A549 (cell line): ENCODE measurements around the gene GPATCH8. TPM values are rescaled to one million over a fixed set of nuclear protein-coding genes. Genes with fewer than 3 reads are reported as not detected.

Source experiments
- ATAC-seq, 2 experiments: fragments of 200-7000 bp in 1 of 2; fragments of >200 bp in 1 of 2; cut with Nextera tagmentation in 1 of 2; cut with Tn5 transposase in 1 of 2; 3 replicates each; pipeline versions ENCODE4 v1.8.0 to v1.9.1; 2018 to 2020; ENCODE audit warnings: mild to moderate bottlenecking in 1 of 2, moderate library complexity in 1 of 2
- CTCF ChIA-PET: fragments of 300-600 bp; sonication (Branson Sonifier 250); formaldehyde crosslinking; extraction: SDS; loops from one replicate; lab custom pipeline; 2021; ENCODE audit warnings: antibody characterized with exemption, inconsistent platforms; lab: Yijun Ruan, JAX
- POLR2A ChIA-PET: fragments of 350-600 bp; formaldehyde crosslinking; extraction: SDS; loops from one replicate; lab custom pipeline; 2021; ENCODE audit warnings: antibody characterized with exemption, inconsistent platforms; lab: Yijun Ruan, JAX
- DNase-seq, 2 experiments: peaks; one replicate each; pipeline versions ENCODE4 v3.0.0 to v3.0.0-alpha.2; 2011 to 2016; ENCODE audit warnings: low read depth in 1 of 2, low spot score in 1 of 2
- FAIRE-seq: peaks from 2 replicates; lab custom pipeline; 2011; peaks lifted over from hg19 to GRCh38; lab: Jason Lieb, UNC
- H3K27ac ChIP-seq, 2 experiments: fragments of >200 bp; sonication (Bioruptor Twin); formaldehyde crosslinking; 3 replicates each; pipeline ENCODE4 v1.5.1; 2016 to 2017
- H3K4me1 ChIP-seq: fragments of >200 bp; sonication (Bioruptor Twin); formaldehyde crosslinking; 3 replicates; pipeline ENCODE4 v1.6.1; 2016
- H3K4me2 ChIP-seq: fragments of >200 bp; sonication (Bioruptor Twin); formaldehyde crosslinking; 3 replicates; pipeline ENCODE4 v1.6.1; 2016
- H3K4me3 ChIP-seq: fragments of >200 bp; sonication (Bioruptor Twin); formaldehyde crosslinking; 3 replicates; pipeline ENCODE4 v1.5.1; 2016
- H3K9me3 ChIP-seq: fragments of >200 bp; sonication (Bioruptor Twin); formaldehyde crosslinking; 3 replicates; pipeline ENCODE4 v1.6.1; 2016
- BHLHE40 ChIP-seq: IDR thresholded peaks from 2 replicates; pipeline ENCODE4 v1.6.1; 2012; ENCODE audit warnings: low read depth, low read length, inconsistent platforms
- CBX2 ChIP-seq: fragments of 200-600 bp; sonication (generic); IDR thresholded peaks from 2 replicates; pipeline ENCODE4 v1.6.1; 2016; ENCODE audit warnings: low read depth, mild to moderate bottlenecking, borderline replicate concordance
- CBX8 ChIP-seq: fragments of 200-600 bp; sonication (generic); IDR thresholded peaks from 2 replicates; pipeline ENCODE4 v1.6.1; 2016
- CEBPB ChIP-seq, 2 experiments: fragments of >200 bp in 1 of 2; sonication (Bioruptor Twin) in 1 of 2; formaldehyde crosslinking in 1 of 2; IDR thresholded peaks; 2 replicates each; pipeline ENCODE4 v1.6.1; 2012 to 2016
- CHD2 ChIP-seq: fragments of 150-350 bp; IDR thresholded peaks from 2 replicates; pipeline ENCODE4 v1.6.1; 2014; ENCODE audit warnings: low read length; ENCODE audit not compliant: partially characterized antibody
- CHD4 ChIP-seq: fragments of 200-600 bp; sonication (generic); IDR thresholded peaks from 2 replicates; pipeline ENCODE4 v1.6.1; 2016; ENCODE audit warnings: antibody characterized with exemption, mild to moderate bottlenecking, borderline replicate concordance
- ESRRA ChIP-seq: fragments of 150-350 bp; IDR thresholded peaks from 2 replicates; pipeline ENCODE4 v1.6.1; 2014; ENCODE audit warnings: mild to moderate bottlenecking, low read length, borderline replicate concordance
- FOSB ChIP-seq: fragments of 250-450 bp; sonication (Bioruptor Pico); IDR thresholded peaks from 2 replicates; pipeline ENCODE4 v1.5.0; 2020; ENCODE audit warnings: mild to moderate bottlenecking, moderate library complexity
- FOSL2 ChIP-seq, 2 experiments: fragments of 450-650 bp in 1 of 2; fragments of >200 bp in 1 of 2; sonication (Bioruptor Twin) in 1 of 2; formaldehyde crosslinking; IDR thresholded peaks; 2 replicates each; pipeline versions ENCODE4 v1.5.0 to v1.6.1; 2016 to 2020; ENCODE audit warnings: mild to moderate bottlenecking in 1 of 2, moderate library complexity in 1 of 2
- GATA3 ChIP-seq: IDR thresholded peaks from 2 replicates; pipeline ENCODE4 v1.6.1; 2012; ENCODE audit warnings: borderline replicate concordance
- HDAC2 ChIP-seq: fragments of 200-600 bp; sonication (generic); IDR thresholded peaks from 2 replicates; pipeline ENCODE4 v1.6.1; 2016
- HOXA7 ChIP-seq: fragments of 250-450 bp; sonication (Bioruptor Pico); IDR thresholded peaks from 2 replicates; pipeline ENCODE4 v1.5.0; 2020; ENCODE audit warnings: mild to moderate bottlenecking, moderate library complexity
- HOXB13 ChIP-seq: fragments of 250-450 bp; sonication (Bioruptor Pico); IDR thresholded peaks from 2 replicates; pipeline ENCODE4 v1.5.0; 2020; ENCODE audit warnings: low read depth, mild to moderate bottlenecking, moderate library complexity
- JUNB ChIP-seq: fragments of >200 bp; sonication (Bioruptor Twin); formaldehyde crosslinking; IDR thresholded peaks from 2 replicates; pipeline ENCODE4 v1.6.1; 2016
- MAFK ChIP-seq: fragments of 450-650 bp; IDR thresholded peaks from 2 replicates; pipeline ENCODE4 v1.6.1; 2014; ENCODE audit not compliant: partially characterized antibody
- NFE2L2 ChIP-seq: fragments of 150-350 bp; conservative IDR thresholded peaks from 2 replicates; pipeline ENCODE4 v1.6.1; 2014; ENCODE audit warnings: low read length
- PHF8 ChIP-seq: fragments of 200-600 bp; sonication (generic); IDR thresholded peaks from 2 replicates; pipeline ENCODE4 v1.6.1; 2016; ENCODE audit warnings: low read depth, mild to moderate bottlenecking, antibody characterized with exemption, moderate library complexity, borderline replicate concordance
- POLR2A ChIP-seq: IDR thresholded peaks from 2 replicates; pipeline ENCODE4 v1.6.1; 2012; ENCODE audit warnings: mild to moderate bottlenecking, low read length
- POLR2AphosphoS2 ChIP-seq: conservative IDR thresholded peaks from 2 replicates; pipeline ENCODE4 v1.6.1; 2012; ENCODE audit warnings: low read length, improper control_type of control experiment, inconsistent platforms
- RAD21 ChIP-seq, 2 experiments: fragments of >200 bp in 1 of 2; sonication (Bioruptor Twin) in 1 of 2; formaldehyde crosslinking in 1 of 2; IDR thresholded peaks in 1 of 2; conservative IDR thresholded peaks in 1 of 2; 2 replicates in 1 of 2; 3 replicates in 1 of 2; pipeline ENCODE4 v1.6.1; 2012 to 2018; ENCODE audit warnings: inconsistent platforms in 1 of 2
- RARB ChIP-seq: fragments of 250-450 bp; sonication (Bioruptor Pico); IDR thresholded peaks from 2 replicates; pipeline ENCODE4 v1.8.0; 2021; ENCODE audit warnings: mild to moderate bottlenecking, moderate library complexity
- RFX5 ChIP-seq: fragments of 450-650 bp; IDR thresholded peaks from 2 replicates; pipeline ENCODE4 v1.7.1; 2014; ENCODE audit warnings: antibody characterized with exemption, mild to moderate bottlenecking, moderate library complexity
- RNF2 ChIP-seq: fragments of 200-600 bp; sonication (generic); IDR thresholded peaks from 2 replicates; pipeline ENCODE4 v1.6.1; 2016; ENCODE audit warnings: low read depth, mild to moderate bottlenecking, antibody characterized with exemption, moderate library complexity, borderline replicate concordance
- SMC3 ChIP-seq: fragments of >200 bp; sonication (Bioruptor Twin); formaldehyde crosslinking; IDR thresholded peaks from 3 replicates; pipeline ENCODE4 v1.6.1; 2018; ENCODE audit warnings: inconsistent platforms
- ZC3H11A ChIP-seq: fragments of 450-650 bp; IDR thresholded peaks from 2 replicates; pipeline ENCODE4 v1.6.1; 2014; ENCODE audit warnings: antibody characterized with exemption, mild to moderate bottlenecking
- ZFP36 ChIP-seq: fragments of 450-650 bp; IDR thresholded peaks from 2 replicates; pipeline ENCODE4 v1.6.1; 2014; ENCODE audit warnings: borderline replicate concordance; ENCODE audit not compliant: partially characterized antibody
- ZNF302 ChIP-seq: fragments of 250-450 bp; sonication (Bioruptor Pico); IDR thresholded peaks from 2 replicates; pipeline ENCODE4 v1.9.0; 2021; ENCODE audit warnings: inconsistent platforms, mild to moderate bottlenecking, moderate library complexity
- WGBS: methylation state at CpG from one replicate; pipeline ENCODE4 v1.1.6; 2017; ENCODE audit errors: missing lambda C conversion rate; 5-methylcytosine and 5-hydroxymethylcytosine counted together
- polyA plus RNA-seq, 4 experiments: library from polyadenylated mRNA; depleted of rRNA in 3 of 4; stranded (reverse); fragments of >200 nt; fragmentation: RNase III in 1 of 4; extraction: RNeasy Plus Mini Kit Qiagen cat#74134 plus additional on column Dnase treatment in 1 of 4; gene quantifications; 2 replicates in 3 of 4; 3 replicates in 1 of 4; pipeline ENCODE4 v1.2.3, GENCODE V29; 2011 to 2017
- TF ChIP-seq, protein P1 (sequence below): IDR thresholded peaks from 2 replicates; pipeline ENCODE4 v1.6.1; 2012; ENCODE audit warnings: low read depth, borderline replicate concordance
- TF ChIP-seq, protein P2 (sequence below): fragments of 250-450 bp; sonication (Bioruptor Pico); IDR thresholded peaks from 2 replicates; pipeline ENCODE4 v1.5.0; 2021; ENCODE audit warnings: mild to moderate bottlenecking, moderate library complexity, borderline replicate concordance
- TF ChIP-seq, protein P3 (sequence below): fragments of 250-450 bp; sonication (Bioruptor Pico); IDR thresholded peaks from 2 replicates; pipeline ENCODE4 v1.5.0; 2020; ENCODE audit warnings: low read depth, mild to moderate bottlenecking, moderate library complexity
- TF ChIP-seq, protein P4 (sequence below): fragments of 150-350 bp; IDR thresholded peaks from 2 replicates; pipeline ENCODE4 v1.6.1; 2014; ENCODE audit warnings: low read depth, mild to moderate bottlenecking, low read length
- TF ChIP-seq, protein P5 (sequence below): IDR thresholded peaks from 2 replicates; pipeline ENCODE4 v1.6.1; 2012
- TF ChIP-seq, protein P6 (sequence below): fragments of >200 bp; sonication (Bioruptor Twin); formaldehyde crosslinking; IDR thresholded peaks from 3 replicates; pipeline ENCODE4 v1.6.1; 2016
- TF ChIP-seq, protein P7 (sequence below): IDR thresholded peaks from 2 replicates; pipeline ENCODE4 v1.6.1; 2012

Gene GPATCH8
- polyA plus RNA-seq, 2 of the 4 experiments (the other 2 are of a cell fraction): 21.7 to 27.3 TPM

DNA sequence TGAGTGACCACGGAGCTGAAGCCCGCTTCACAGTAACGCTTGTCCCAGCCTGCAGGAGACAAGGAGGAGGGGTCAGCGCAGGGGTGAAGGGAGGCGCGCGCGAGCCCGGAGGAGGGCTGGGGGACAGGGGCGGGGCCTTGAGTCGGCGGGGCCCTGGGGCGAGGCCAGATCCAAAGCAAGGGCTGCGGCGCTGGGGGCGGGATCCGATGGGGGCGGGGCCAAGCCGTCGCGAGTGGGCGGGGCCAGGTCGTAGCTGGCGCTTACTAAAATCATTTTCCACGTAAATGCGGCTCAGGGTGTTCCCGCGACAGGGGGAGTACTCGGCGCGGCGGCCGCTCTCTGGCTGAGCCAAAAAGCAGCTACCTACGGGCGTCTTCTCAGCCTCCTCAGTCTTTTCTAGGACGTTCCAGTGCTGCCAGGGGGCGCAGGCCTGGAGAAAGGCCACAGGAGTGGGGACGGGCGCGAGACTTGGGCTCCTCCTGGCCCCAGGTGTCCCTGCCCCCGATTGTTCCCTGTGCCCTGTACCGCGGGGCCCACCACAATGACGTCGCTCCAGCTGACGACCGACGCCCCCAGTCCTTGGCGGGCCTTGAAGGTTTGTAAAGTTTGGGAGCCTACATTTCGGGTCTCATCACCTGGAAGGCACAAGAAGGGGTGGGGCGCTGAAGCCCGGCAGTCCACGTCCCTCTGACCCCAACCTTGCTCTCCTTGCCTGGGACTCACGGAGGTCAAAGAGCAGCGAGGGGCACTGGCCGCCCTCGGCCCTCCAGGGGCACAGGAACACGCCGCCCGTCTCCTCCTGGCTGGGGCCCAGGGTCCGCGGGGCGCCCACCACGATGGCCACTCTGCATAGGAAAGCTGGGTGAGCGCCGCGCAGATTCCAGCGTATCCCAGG is 117.7 kb downstream of the GPATCH8 start:
- ChIA-PET POLR2A (interaction anchor here (1.3 to 1.5 kb wide), 2 partner anchors 118 to 165 kb away, joined by 4 read pairs; partner anchors contain the start of gene GPATCH8), CTCF (interaction anchor here (0.6 to 6.8 kb wide), 15 partner anchors 8 to 460 kb away, joined by 3 to 62 read pairs (median 3); partner anchors contain the start of gene FAM171A2)
- peaks cover 3% of the 10 kb centered on the region; the same call in 1 of the 3 replicates for H3K4me1 ChIP-seq
- H3K27ac ChIP-seq: peak overlapping the region; percentile 73 to 86
- H3K9me3 ChIP-seq: no peaks in the 10 kb centered on the region
- H3K4me2 ChIP-seq: peak overlapping the region; percentile 87
- H3K4me3 ChIP-seq: peak overlapping the region; percentile 54
- ATAC-seq: peak; percentile 73 to 91
- 25% methylated on average over 49 of the region's 68 CpGs for WGBS
- no peak for FAIRE-seq
- peak; percentile 86 to 88 for DNase-seq
- TF ChIP-seq CHD2 (no peak), HOXA7 (no peak), POLR2AphosphoS2 (no peak), ZNF302 (CRISPR knock-in tag) (no peak), ESRRA (no peak), ZFP36 (no peak), JUNB (no peak), FOSB (no peak), HDAC2 (no peak), RARB (no peak), SMC3 (peak; percentile 21; the same call in 1 of the 3 replicates), CEBPB (IDR thresholded peaks at IDR 0.05) (no peak), PHF8 (peak; percentile 69), CBX2 (no peak), RFX5 (no peak), HOXB13 (CRISPR knock-in tag) (no peak), GATA3 (no peak), BHLHE40 (no peak), FOSL2 (IDR thresholded peaks at IDR 0.05) (no peak), FOSL2 (CRISPR knock-in tag; IDR thresholded peaks at IDR 0.05) (no peak), MAFK (no peak), RNF2 (no peak), NFE2L2 (no peak), RAD21 (conservative IDR thresholded peaks at IDR 0.05 in 1 of 2, IDR thresholded peaks at IDR 0.05 in 1 of 2) (peak in 1 of 2 experiments; percentile 26; a peak in 2 of 5 replicates), CHD4 (no peak), ZC3H11A (no peak), CBX8 (no peak), POLR2A (peak; percentile 31)
- TF ChIP-seq, protein P1, sequence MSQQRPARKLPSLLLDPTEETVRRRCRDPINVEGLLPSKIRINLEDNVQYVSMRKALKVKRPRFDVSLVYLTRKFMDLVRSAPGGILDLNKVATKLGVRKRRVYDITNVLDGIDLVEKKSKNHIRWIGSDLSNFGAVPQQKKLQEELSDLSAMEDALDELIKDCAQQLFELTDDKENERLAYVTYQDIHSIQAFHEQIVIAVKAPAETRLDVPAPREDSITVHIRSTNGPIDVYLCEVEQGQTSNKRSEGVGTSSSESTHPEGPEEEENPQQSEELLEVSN: no peak
- TF ChIP-seq, protein P2, sequence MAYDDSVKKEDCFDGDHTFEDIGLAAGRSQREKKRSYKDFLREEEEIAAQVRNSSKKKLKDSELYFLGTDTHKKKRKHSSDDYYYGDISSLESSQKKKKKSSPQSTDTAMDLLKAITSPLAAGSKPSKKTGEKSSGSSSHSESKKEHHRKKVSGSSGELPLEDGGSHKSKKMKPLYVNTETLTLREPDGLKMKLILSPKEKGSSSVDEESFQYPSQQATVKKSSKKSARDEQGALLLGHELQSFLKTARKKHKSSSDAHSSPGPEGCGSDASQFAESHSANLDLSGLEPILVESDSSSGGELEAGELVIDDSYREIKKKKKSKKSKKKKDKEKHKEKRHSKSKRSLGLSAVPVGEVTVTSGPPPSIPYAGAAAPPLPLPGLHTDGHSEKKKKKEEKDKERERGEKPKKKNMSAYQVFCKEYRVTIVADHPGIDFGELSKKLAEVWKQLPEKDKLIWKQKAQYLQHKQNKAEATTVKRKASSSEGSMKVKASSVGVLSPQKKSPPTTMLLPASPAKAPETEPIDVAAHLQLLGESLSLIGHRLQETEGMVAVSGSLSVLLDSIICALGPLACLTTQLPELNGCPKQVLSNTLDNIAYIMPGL (CRISPR knock-in tag): no peak
- TF ChIP-seq, protein P3, sequence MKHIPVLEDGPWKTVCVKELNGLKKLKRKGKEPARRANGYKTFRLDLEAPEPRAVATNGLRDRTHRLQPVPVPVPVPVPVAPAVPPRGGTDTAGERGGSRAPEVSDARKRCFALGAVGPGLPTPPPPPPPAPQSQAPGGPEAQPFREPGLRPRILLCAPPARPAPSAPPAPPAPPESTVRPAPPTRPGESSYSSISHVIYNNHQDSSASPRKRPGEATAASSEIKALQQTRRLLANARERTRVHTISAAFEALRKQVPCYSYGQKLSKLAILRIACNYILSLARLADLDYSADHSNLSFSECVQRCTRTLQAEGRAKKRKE (CRISPR knock-in tag): no peak
- TF ChIP-seq, protein P4, sequence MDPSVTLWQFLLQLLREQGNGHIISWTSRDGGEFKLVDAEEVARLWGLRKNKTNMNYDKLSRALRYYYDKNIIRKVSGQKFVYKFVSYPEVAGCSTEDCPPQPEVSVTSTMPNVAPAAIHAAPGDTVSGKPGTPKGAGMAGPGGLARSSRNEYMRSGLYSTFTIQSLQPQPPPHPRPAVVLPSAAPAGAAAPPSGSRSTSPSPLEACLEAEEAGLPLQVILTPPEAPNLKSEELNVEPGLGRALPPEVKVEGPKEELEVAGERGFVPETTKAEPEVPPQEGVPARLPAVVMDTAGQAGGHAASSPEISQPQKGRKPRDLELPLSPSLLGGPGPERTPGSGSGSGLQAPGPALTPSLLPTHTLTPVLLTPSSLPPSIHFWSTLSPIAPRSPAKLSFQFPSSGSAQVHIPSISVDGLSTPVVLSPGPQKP: no peak
- TF ChIP-seq, protein P5, sequence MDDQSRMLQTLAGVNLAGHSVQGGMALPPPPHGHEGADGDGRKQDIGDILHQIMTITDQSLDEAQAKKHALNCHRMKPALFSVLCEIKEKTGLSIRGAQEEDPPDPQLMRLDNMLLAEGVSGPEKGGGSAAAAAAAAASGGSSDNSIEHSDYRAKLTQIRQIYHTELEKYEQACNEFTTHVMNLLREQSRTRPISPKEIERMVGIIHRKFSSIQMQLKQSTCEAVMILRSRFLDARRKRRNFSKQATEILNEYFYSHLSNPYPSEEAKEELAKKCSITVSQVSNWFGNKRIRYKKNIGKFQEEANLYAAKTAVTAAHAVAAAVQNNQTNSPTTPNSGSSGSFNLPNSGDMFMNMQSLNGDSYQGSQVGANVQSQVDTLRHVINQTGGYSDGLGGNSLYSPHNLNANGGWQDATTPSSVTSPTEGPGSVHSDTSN: no peak
- TF ChIP-seq, protein P6, sequence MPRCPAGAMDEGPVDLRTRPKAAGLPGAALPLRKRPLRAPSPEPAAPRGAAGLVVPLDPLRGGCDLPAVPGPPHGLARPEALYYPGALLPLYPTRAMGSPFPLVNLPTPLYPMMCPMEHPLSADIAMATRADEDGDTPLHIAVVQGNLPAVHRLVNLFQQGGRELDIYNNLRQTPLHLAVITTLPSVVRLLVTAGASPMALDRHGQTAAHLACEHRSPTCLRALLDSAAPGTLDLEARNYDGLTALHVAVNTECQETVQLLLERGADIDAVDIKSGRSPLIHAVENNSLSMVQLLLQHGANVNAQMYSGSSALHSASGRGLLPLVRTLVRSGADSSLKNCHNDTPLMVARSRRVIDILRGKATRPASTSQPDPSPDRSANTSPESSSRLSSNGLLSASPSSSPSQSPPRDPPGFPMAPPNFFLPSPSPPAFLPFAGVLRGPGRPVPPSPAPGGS: no peak
- TF ChIP-seq, protein P7, sequence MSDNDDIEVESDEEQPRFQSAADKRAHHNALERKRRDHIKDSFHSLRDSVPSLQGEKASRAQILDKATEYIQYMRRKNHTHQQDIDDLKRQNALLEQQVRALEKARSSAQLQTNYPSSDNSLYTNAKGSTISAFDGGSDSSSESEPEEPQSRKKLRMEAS: no peak
